HepG2 (cell line): ENCODE results near the gene KCNJ6. TPM values are rescaled to one million over a fixed set of nuclear protein-coding genes. Genes with fewer than 3 reads are reported as not detected.

Experiments
- ATAC-seq: fragments of 200-7000 bp; cut with Tn5 transposase; 3 replicates; pipeline ENCODE4 v1.9.1; 2020; ENCODE audit warnings: mild to moderate bottlenecking, moderate library complexity
- BruUV-seq: library from RNA; stranded (reverse); fragments of 400-500 nt; replicated peaks from 2 replicates; lab custom pipeline; 2021; lab: Mats Ljungman, UMichigan
- CTCF ChIA-PET: fragments of 300-600 bp; formaldehyde crosslinking; extraction: SDS; loops from one replicate; lab custom pipeline; 2021; ENCODE audit warnings: low total read pairs, inconsistent platforms, low intra/inter-chr PET ratio; lab: Yijun Ruan, JAX
- POLR2A ChIA-PET: fragments of 350-600 bp; sonication (Branson Sonifier 250); formaldehyde crosslinking; loops from one replicate; lab custom pipeline; 2020; ENCODE audit warnings: antibody characterized with exemption, inconsistent platforms; lab: Yijun Ruan, JAX
- DNase-seq: peaks from one replicate; pipeline ENCODE4 v3.0.0-alpha.2; 2015; ENCODE audit warnings: low spot score
- FAIRE-seq: peaks from 3 replicates; lab custom pipeline; 2011; peaks lifted over from hg19 to GRCh38; lab: Jason Lieb, UNC
- H2AFZ ChIP-seq: one replicate; pipeline ENCODE4 v1.6.1; 2011; ENCODE audit warnings: low read length, inconsistent platforms
- H3K27ac ChIP-seq: fragments of 300-600 bp; 3 replicates; pipeline ENCODE4 v1.8.0; 2011; ENCODE audit warnings: mixed run types, mild to moderate bottlenecking, mixed read lengths, low read length, inconsistent platforms; ENCODE audit not compliant: insufficient read depth; ENCODE audit errors: extremely low read length
- H3K27me3 ChIP-seq, 2 experiments: fragments of 200-600 bp in 1 of 2; 2 replicates in 1 of 2; 3 replicates in 1 of 2; pipeline versions ENCODE4 v1.6.0 to v1.8.0; 2011; ENCODE audit warnings: low read length in 2 of 2, mild to moderate bottlenecking in 2 of 2, moderate library complexity in 2 of 2, inconsistent platforms in 1 of 2; ENCODE audit not compliant: insufficient read depth in 2 of 2, control insufficient read depth in 1 of 2
- H3K36me3 ChIP-seq, 2 experiments: fragments of 200-600 bp in 1 of 2; replicated peaks in 1 of 2; 2 replicates in 1 of 2; 3 replicates in 1 of 2; pipeline versions ENCODE4 v1.5.1 to v1.8.0; 2011; ENCODE audit warnings: low read length in 2 of 2, inconsistent platforms in 1 of 2; ENCODE audit not compliant: insufficient read depth in 2 of 2, control insufficient read depth in 1 of 2
- H3K4me1 ChIP-seq: 2 replicates; pipeline ENCODE4 v1.5.1; 2012; ENCODE audit warnings: low read length, inconsistent platforms; ENCODE audit not compliant: insufficient read depth
- H3K4me2 ChIP-seq: 2 replicates; pipeline ENCODE4 v1.6.0; 2011; ENCODE audit warnings: low read depth, low read length, inconsistent platforms
- H3K4me3 ChIP-seq, 3 experiments: fragments of 200-600 bp in 1 of 3; sonication (generic), shearing (Covaris generic) in 1 of 3; replicated peaks in 1 of 3; 2 replicates each; pipeline ENCODE4 v1.5.1; 2011 to 2016; ENCODE audit warnings: low read length in 3 of 3, inconsistent platforms in 2 of 3, low read depth in 2 of 3, mild to moderate bottlenecking in 2 of 3, control low read depth in 1 of 3, mixed read lengths in 1 of 3; ENCODE audit not compliant: insufficient read depth in 1 of 3
- H3K79me2 ChIP-seq: one replicate; pipeline ENCODE4 v1.6.1; 2011; ENCODE audit warnings: low read length, inconsistent platforms; ENCODE audit not compliant: insufficient read depth
- H3K9ac ChIP-seq: 2 replicates; pipeline ENCODE4 v1.6.0; 2011; ENCODE audit warnings: mild to moderate bottlenecking, low read depth, low read length, inconsistent platforms; ENCODE audit not compliant: insufficient read depth
- H3K9me3 ChIP-seq: 2 replicates; pipeline ENCODE4 v1.5.1; 2012; ENCODE audit warnings: mild to moderate bottlenecking, low read length
- H4K20me1 ChIP-seq: 2 replicates; pipeline ENCODE4 v1.6.0; 2011; ENCODE audit warnings: inconsistent platforms, mild to moderate bottlenecking, low read length, moderate library complexity; ENCODE audit not compliant: insufficient read depth
- ATF7 ChIP-seq, 2 experiments: fragments of 450-650 bp in 1 of 2; sonication (generic) in 1 of 2; formaldehyde crosslinking in 1 of 2; IDR thresholded peaks; 2 replicates each; pipeline versions ENCODE4 v1.4.0 to v1.6.1; 2016 to 2020; ENCODE audit warnings: antibody characterized with exemption in 1 of 2, mild to moderate bottlenecking in 1 of 2, missing genetic modification reagents in 1 of 2
- BORCS8-MEF2B ChIP-seq: sonication (generic); formaldehyde crosslinking; IDR thresholded peaks from 2 replicates; pipeline ENCODE4 v1.8.0; 2022; ENCODE audit warnings: mild to moderate bottlenecking, missing genetic modification reagents
- ZNF597 ChIP-seq: sonication (generic); formaldehyde crosslinking; IDR thresholded peaks from 2 replicates; pipeline ENCODE4 v1.5.0; 2020; ENCODE audit warnings: missing genetic modification reagents
- ZNF782 ChIP-seq: sonication (generic); formaldehyde crosslinking; IDR thresholded peaks from 2 replicates; pipeline ENCODE4 v1.4.0; 2020; ENCODE audit warnings: missing genetic modification reagents, mild to moderate bottlenecking, borderline replicate concordance
- WGBS: methylation state at CpG from one replicate; pipeline ENCODE4 v1.1.6; 2017; ENCODE audit warnings: low lambda C conversion rate; 5-methylcytosine and 5-hydroxymethylcytosine counted together
- in situ Hi-C: cut with HindIII; loops from 2 replicates; pipeline ENCODE4 v1.10.0; 2017; ENCODE audit warnings: low pct_unique_long_range_greater_than_20kb; ENCODE audit not compliant: extremely low pct_ligation_motif_present
- intact Hi-C: fragments of 100-400 bp; cut with micrococcal nuclease; formaldehyde crosslinking; loops from one replicate; pipeline ENCODE4 v1.10.0; 2022; ENCODE audit not compliant: unreplicated experiment
- polyA plus RNA-seq, 8 experiments: library from polyadenylated mRNA; depleted of rRNA in 3 of 8; stranded (reverse) in 7 of 8; unstranded in 1 of 8; fragments of >200 nt; fragmentation: Illumina TruSeq in 4 of 8; extraction: Trizol in 4 of 8; gene quantifications; 2 replicates each; pipeline versions ENCODE4 v1.2.1 to v1.2.3, GENCODE V29; 2011 to 2016; ENCODE audit warnings: low read depth in 4 of 8, missing spikeins in 1 of 8, mixed read lengths in 1 of 8; ENCODE audit not compliant: insufficient read depth in 1 of 8
- total RNA-seq, 5 experiments: library from RNA; depleted of rRNA; stranded (reverse); fragments of >200 nt; fragmentation: Illumina TruSeq; extraction: Trizol; gene quantifications; 2 replicates each; pipeline ENCODE4 v1.2.3, GENCODE V29; 2016; ENCODE audit warnings: low read depth in 1 of 5

Gene KCNJ6
- total and polyA plus RNA-seq, 2 of the 13 experiments (the other 11 are each of a cell fraction or from before 2014, with no cell fraction given): not detected

DNA sequence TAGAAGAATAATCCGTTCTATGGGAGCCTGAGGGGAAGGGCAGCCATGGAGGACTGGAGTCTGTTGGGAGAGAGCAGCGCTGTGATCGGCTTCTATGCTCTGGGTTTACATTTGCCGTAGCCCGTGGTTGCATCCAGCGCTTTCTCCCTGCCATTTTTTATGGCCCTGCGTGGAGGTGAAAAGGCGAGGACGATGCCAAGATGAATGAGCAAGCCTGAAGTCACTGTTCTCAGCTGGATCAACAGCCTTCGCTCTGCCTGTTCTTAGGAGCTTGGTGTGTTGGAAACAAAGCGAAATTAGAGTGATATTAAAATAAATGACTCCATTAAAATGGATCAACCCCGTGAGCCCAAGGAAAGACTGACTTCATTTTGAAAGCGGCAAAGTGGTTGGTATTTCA lies 120.2 kb downstream of the KCNJ6 start:
- H3K9ac ChIP-seq: no peak overlapping the region
- DNase-seq (no peak), FAIRE-seq (no peak)
- intact Hi-C loops (no loop called here), in situ Hi-C loops (no loop called here)
- BruUV-seq: no TSS peak
- peaks cover 0 to 7% of the 10 kb centered on the region in 2 experiments; a peak in 3 of 5 replicates for H3K27me3 ChIP-seq
- H3K9me3 ChIP-seq: no peaks in the 10 kb centered on the region
- no peaks in the 10 kb centered on the region for H3K79me2 ChIP-seq
- CTCF ChIA-PET: no interaction called here
- whole genome bisulfite sequencing: 54% methylated on average over 13 of the region's 13 CpGs
- no peaks in the 10 kb centered on the region for H3K36me3 ChIP-seq
- no peaks in the 10 kb centered on the region for H4K20me1 ChIP-seq
- no peak overlapping the region for H3K4me2 ChIP-seq
- no peak overlapping the region for H3K4me3 ChIP-seq
- no peaks in the 10 kb centered on the region for H3K4me1 ChIP-seq
- no peak for TF ChIP-seq BORCS8-MEF2B (CRISPR knock-in tag)
- TF ChIP-seq, all 625 proteins: peak for 0
- POLR2A ChIA-PET: no interaction called here
- Histone ChIP-seq H2AFZ (no peak overlapping the region), H3K27ac (no peak overlapping the region)
- ATAC-seq: no peak

- Histone ChIP-seq H2AFZ (no peak overlapping the region), H3K79me2 (no peaks in the 10 kb centered on the region), H4K20me1 (no peaks in the 10 kb centered on the region), H3K36me3 (no peaks in the 10 kb centered on the region), H3K4me1 (no peaks in the 10 kb centered on the region), H3K27ac (no peak overlapping the region), H3K9ac (no peak overlapping the region), H3K27me3 (peaks cover 0 to 7% of the 10 kb centered on the region in 2 experiments; a peak in 3 of 5 replicates), H3K4me3 (no peak overlapping the region), H3K9me3 (no peaks in the 10 kb centered on the region), H3K4me2 (no peak overlapping the region)
- FAIRE-seq (no peak), ATAC-seq (no peak), DNase-seq (no peak)
- intact Hi-C loops: no loop called here
- POLR2A ChIA-PET: no interaction called here
- no TSS peak for BruUV-seq
- TF ChIP-seq ATF7 (IDR thresholded peaks at IDR 0.05): no peak
- no peak for TF ChIP-seq ATF7 (CRISPR knock-in tag; IDR thresholded peaks at IDR 0.05)
- no peak for TF ChIP-seq ZNF782 (CRISPR knock-in tag)
- no peak for TF ChIP-seq ZNF597 (CRISPR knock-in tag)
- WGBS: 8% methylated on average over 1 of the region's 1 CpG
- in situ Hi-C loops: no loop called here
- CTCF ChIA-PET: no interaction called here
Measured at GRCh38 chr21:37793660-37794059, 122.6 kb downstream of the KCNJ6 start.
